ENCODE measurements around the gene AP1M1.

The AP1M1 gene

DNA sequence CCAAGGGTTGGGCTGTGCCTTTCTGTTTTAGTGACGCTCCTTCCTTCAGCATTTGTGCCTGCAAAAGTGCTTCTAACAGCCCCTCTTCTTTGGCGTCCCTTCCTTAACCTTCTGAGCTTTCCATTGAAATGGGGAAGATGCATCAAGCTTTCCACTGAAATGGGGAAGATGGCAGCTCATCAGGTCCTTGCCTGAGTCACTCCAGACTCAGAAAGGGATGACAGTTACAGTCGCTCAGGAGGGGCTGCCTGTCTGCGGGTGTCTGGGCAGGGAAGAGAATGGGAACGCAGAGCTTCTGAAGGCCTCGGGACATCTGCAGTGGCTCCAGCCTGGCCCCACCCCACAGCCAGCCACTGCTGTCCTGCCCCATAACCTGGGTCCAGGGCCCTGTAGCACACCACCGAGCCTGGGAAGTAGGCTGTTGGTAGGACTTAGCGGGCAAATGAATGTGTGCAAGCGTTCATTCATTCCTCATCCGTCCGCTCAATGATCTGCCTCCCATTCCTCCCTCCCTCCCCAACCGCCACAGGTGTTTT is 9.8 kb downstream of the AP1M1 start:
- DNase-seq (ENCODE audit: low spot score), result no peak

DNA sequence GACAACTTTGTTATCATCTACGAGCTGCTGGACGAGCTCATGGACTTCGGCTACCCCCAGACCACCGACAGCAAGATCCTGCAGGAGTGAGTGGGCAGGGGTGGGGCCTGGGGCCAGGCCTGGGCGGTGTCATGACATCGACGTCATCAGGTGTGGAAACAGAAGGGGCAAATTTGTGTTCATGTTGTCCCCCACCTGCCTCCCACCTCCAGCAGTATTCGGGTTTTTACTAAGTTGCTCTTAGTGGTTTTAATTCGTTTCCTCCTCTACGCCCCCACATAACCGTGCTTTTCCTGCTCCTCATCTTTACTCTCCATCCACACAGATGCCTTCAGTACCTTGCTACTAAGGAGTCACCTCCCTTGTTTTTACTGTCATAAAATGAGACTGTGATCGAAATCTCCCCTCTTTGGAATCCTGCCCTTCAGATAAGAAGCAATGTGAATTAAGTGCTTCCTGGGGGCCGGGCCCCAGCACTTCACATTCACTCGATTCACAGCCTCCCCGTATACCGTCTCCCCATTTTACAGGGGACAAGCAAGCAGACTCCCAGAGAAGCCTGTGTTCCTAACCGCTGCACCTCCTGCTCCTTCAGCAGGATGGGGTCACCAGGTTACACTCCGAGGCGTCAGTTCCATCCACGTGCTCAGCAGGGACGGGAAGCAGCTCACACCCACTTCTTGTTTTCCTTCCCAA is 10.5 kb downstream of the AP1M1 start:
- DNase-seq (ENCODE audit: low spot score), result no peak

DNA sequence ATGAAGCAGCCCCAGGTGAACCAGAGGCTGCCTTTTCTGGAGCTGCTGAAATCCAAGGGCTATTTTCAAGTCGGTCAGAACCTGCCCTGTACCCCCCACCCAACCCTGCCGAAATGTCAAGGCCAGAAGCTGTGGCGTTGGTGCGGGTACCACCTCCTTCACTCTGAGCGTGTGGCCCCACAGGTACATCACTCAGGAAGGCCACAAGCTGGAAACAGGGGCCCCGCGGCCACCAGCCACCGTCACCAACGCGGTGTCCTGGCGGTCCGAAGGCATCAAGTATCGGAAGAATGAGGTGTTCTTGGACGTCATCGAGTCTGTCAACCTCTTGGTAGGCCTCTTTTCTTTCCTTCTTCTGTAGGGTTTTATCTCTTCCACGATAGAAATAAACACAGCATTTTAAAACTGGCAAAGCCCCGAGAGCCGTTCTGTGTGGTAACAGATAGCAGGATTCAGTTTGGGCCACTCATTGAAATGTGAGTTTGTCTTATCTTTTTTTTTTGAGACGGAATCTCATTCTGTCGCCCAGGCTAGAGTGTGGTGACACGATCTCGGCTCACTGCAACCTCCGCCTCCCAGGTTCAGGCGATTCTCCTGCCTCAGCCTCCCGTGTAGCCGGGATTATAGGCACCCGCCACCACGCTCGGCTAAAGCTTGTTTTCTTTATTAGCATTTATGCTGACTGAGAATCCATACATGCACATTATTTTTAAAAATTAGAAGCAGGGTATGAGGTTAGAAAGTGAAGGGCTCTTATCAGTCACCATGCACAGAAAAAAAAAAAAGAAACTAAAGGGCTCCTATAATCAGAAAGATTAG is 11.3 kb downstream of the AP1M1 start:
- DNase-seq (ENCODE audit: low spot score), result no peak

DNA sequence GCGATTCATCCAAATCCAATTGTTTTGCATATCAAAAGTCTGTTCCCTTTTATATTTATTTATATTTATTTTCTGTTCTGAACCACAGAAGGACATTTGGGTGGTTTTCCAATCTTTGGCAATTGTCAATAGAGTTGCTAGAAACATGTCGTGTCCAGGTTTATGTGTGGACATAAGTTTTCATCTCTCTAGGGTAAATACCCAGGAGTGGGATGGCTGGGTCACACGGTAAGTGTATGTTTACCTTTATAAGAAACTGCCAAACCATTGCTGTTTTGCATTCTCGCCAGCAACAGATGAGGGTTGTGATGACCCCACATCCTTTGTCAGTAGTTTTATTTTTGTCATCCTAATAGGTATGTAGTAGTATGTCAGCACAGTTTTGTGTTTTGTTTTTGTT is 12.5 kb downstream of the AP1M1 start:
- DNase-seq (ENCODE audit: low spot score), result no peak

DNA sequence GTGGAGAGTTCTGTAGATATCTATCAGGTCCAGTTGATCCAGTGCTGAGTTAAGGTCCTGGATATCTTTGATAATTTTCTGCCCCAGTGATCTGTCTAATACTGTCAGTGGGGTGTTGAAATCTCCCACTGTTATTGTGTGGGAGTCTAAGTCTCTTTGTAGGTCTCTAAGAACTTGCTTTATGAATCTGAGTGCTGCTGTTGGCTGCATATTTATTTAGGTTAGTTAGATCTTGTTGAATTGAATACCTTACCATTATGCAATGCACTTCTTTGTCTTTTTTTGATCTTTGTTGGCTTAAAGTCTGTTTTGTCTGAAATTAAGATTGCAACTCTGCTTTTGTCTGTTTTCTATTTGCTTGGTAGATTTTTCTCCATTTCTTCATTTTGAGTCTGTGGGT is 15.4 kb downstream of the AP1M1 start:
- no peak for DNase-seq (ENCODE audit: low spot score)

DNA sequence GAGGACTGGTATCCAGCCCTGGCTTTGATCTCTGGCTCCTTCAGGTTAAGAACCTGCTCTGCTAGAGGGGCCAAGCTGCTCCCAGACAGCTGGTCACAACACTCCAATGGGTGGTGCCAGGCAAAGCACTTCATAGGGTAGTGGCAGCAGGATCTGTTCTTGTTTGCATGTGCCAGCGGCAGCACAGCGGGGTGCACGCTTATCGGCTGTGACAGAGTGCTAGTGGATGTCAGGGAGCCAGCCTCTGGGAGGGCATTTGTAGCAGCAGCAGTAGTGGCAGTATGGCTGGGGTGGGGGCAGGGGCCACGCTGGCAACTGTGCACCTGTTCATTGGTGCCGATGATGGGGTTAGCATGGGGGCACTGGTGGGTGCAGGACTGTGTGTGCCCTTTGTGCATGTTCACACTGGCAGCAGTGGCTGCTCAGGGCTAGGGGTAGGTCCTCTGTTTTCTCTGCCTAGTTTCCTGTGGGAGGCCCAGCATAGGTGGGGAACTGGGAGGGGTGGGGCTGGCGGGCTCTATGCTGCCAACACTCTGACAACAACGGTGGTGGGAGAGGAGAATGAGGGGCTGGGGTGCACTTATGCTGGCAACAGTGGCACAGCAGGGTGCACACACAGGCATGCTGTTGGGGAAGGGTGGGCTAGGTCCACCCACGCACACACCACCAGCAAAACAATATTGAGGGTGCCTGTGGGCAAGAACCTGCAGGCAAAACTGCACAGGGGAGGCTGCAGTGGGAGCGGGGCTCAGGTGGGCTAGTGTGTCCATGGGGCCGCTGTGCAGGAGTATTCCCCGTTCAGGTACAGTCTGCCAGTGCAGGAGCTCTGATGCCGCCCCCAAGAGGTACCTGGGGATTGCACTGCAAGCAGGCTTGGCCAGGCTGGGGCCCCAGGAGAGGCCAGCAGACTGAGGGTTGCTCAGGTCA is 19.3 kb downstream of the AP1M1 start:
- peak; percentile 14 for DNase-seq (ENCODE audit: low spot score)

DNA sequence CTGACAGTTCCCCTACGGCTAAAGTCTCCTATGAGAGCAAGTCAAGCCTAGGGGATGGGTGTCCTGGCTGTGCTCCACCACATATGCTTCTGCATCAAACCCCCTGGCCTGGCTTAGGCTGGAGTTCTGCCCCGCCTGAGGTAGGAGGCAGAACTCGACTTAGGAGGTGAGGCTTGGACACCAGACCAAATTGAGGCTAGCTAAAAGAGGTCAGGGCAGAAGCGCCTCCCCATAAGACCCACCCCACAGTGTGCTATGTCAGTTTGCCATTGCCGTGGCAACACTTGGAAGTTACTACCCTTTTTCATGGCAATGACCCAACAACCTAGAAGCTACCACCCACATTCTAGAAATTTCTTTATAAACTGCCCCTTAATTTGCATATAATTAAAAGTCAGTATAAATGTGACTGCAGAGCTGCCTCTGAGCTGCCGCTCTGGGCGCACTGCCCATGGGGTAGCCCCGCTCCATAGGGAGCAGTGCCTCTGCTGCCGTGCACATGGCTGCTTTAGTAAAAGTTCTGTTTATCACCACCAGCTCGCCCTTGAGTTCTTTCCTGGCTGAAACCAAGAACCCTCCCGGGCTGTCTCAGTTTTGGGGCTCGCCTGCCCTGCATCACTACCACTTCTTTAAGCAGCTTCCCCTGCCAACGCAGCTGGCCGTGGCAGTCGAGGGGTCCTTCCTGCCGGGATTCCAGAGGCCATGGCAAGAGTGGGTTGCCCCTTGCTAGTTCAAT is 20.2 kb downstream of the AP1M1 start:
- no peak for DNase-seq (ENCODE audit: low spot score)

DNA sequence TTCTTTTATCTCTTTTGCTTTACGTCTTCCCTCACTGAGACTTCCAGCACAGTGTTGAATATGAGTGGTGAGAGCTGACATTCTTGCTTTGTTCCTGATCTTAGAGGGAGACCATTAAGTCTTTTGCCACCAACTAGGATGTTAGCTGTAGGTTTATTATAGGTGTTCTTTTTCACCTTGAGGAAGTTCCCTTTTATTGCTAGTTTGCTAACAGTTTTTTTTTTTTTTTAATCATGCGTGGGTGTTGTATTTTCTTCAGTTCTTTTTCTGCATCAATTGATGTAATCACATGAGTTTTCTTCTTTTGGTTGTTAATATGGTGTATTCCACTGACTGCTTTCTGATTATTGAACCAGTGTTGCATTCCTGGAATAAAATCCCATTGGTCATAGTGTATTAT is 21.1 kb downstream of the AP1M1 start:
- DNase-seq (ENCODE audit: low spot score), result no peak

DNA sequence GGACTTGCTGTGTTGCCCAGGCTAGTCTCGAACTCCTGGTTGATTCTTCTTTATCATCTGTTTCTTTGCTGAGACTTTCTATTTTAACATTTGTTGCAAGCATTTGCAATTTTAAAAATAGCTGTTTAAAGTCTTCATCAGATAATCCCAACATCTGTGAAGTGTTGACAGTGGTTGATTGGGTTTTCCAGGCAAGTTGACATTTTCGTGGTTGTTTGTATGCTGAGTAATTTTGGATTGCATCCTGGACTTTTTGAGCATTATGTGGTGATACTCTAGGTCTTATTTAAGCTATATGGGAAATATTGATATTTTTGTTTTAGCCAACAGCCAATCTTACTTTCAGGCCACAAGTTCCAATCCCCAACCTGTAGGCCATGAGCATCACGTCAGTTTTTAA is 25.1 kb downstream of the AP1M1 start:
- DNase-seq (ENCODE audit: low spot score), result no peak

DNA sequence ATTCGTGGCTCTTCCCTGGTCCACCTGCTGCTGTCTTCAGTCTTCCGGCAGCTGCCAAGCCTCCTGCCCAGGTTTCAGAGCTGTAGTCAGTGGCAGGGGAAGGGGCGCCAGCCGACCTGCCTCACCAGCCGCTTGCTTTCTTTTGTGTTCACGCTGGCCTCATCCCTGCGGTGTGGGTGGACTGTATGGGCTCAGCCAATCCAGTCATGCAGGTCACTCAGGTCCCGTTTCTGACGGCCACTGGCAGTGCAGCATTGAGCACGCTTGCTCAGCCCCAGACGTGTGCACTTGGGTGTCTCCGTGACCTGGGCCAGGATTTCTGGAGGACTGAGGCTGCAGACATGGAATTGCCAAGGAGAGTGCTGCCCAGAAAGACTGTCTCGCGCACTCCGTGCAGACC is 26.0 kb downstream of the AP1M1 start:
- no peak for DNase-seq (ENCODE audit: low spot score)

DNA sequence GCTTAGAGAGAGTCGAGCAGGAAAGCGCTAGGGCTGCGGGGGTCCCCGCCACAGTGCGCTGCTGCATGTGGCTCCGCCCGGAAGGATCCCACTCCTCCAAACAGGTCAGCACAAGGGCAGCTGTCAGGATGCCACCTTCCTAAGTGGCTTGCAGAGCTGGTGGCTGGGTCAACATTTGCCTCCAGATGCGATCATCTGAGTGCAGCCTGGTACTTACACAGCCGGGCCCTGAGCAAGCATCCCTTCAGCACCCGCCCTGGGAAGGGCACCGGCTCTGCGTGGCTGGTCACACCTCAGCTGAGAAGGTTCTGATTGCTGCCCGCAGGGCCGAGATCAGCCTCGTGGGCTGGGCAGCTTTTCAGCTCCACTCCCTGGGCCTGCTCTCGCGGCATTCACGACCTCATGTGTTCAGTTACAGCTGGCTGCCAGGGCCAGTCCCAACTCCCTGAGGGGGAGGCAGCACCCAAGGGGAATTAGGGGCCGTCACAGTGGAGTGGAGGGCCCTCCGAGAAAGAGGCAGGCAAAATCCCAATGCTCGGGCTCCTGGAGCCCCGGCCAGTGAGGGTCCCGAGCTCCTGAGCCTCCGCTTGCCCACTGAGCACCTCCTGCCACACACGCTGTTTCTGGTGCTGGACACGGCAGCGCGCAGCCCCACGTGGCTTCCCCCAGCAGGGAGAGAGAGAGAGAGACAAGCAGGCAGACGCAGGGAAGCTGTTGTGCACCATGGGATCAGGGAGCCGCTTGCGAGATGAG is 26.8 kb downstream of the AP1M1 start:
- no peak for DNase-seq (ENCODE audit: low spot score)

DNA sequence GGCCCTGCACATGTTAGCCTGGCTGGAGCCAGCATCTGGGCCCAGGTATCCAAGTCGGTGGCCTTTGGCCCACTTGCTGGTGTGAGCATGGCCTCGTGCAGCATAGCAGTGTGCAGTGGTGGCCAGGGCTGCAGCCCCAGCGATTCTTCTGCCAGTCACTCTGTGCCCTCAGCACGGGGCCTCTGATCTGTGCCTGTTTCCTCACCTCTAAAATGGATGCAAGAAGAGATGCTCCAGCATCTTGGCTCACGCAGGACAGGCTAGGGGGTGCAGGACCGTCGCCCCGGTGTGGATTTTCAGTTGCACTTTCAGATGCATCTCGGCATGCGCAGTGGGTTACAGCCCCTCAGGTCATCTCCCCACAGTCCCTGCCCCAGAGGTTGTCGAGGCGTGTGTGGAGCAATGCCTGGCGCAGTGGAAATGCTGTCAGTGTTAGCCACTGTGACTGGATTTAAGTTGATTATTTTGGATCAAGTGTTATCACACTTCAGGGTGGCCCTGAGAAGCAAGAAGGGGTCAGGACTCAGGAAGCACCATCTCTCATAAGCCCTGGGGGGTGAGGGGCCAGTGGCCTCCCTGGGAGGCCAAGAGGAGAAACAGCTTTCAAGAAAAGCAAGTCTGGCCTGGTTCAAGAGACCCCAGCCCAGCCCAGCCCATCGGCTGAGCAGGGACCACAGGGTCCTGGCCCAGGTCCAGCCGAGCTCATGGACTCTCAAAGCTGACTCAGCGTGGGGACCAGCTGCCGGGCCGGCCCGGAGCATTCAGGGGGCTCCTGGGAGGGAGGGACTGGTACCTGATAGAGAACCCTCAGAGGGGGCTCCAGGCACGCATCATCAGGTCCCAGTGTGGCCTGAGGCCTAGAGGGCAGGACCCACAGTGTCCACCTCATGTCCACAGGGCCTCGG is 27.8 kb downstream of the AP1M1 start:
- DNase-seq (ENCODE audit: low spot score), result no peak

DNA sequence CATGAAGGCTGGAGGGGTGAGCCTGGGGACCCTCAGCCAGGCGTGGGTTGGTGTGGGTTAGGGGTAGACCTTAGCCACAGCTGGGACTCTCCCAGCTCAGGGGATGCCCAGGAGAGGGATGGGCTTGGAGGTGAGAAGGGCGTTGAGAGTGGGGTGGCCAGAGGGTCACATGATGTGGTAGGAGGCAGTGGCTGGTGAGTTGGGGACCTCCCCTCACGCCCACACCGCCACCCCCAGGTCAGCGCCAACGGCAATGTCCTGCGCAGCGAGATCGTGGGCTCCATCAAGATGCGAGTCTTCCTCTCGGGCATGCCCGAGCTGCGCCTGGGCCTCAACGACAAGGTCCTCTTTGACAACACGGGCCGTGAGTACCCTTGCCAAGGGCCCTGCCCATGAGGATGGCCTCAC is 28.5 kb downstream of the AP1M1 start:
- no peak for DNase-seq (ENCODE audit: low spot score)

DNA sequence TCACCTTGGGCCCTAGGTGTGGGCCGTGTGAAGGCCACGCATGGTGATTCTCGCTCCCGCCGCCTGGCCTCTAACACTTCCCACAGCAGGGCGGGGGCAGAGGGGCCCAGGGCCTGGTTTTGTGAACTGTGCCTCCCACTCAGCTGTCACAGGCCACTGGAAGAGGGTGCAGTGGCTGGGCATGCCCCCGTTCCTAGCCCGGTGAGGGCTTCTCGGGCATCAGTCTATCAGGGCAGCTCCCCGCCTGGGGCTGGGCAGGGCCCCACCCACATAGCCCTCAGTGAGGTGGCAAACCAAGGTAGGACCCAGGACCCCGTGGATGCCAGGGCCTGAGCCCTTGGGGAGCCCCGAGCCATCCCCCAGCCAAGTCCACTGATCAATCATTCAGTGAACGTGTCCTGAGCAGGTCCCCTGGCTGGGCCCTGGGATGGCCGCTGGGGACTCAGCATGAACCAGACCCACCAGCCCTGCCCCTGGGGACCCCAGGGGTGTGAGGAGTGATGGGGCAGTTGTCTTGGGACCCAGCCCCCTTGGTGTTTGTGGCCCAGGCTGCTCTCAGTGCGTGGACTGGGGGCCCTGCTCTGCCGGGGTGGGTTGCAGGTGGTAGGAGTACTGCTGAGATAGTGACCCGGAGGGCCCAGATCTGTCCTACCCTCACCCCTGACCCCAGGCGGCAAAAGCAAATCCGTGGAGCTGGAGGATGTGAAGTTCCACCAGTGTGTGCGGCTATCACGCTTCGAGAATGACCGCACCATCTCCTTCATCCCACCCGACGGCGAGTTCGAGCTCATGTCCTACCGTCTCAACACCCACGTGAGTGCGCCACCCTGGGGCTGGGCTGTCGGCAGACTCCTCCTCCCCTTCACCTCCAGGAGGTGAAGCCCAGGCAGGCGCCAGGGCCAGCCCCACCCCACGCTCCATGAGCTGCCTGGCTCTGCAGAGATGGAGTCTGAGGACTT is 29.4 kb downstream of the AP1M1 start:
- no peak for DNase-seq (ENCODE audit: low spot score)

DNA sequence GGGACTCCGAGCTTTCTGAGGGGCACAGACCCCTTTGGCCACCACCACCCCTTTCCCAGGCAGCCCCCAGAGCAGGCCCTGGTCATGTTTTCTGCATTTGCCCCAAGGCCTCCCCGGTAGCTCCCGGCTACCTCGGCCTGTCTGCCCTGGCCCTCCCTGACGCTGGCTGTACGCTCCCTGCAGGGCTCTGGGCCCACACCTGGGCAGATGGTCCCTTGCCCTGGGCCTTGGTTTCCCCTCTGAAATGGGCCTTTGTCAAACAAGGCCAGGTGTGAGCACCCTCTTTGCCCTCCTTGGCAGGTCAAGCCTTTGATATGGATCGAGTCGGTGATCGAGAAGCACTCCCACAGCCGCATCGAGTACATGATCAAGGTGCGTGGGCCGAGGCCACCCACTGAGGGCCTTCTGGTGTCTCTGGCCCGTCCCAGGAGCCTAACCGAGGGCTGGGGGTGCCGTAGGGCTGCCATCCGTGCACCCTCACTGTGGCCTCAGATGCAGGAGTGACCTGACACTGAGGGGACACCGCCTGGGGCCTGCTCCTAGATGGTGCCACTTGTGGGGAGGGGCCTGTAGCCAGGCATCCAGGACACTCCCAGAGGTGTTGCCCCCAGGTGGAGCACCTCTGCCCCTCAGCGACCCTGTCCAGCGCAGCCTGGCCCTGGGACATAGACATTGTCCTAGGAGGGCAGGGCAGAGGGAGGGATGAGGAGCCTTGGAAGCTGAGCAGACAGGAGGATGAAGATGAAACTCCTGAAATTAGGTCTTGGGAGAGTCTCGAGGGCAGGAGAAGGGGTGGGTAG is 30.3 kb downstream of the AP1M1 start:
- DNase-seq (ENCODE audit: low spot score), result no peak

DNA sequence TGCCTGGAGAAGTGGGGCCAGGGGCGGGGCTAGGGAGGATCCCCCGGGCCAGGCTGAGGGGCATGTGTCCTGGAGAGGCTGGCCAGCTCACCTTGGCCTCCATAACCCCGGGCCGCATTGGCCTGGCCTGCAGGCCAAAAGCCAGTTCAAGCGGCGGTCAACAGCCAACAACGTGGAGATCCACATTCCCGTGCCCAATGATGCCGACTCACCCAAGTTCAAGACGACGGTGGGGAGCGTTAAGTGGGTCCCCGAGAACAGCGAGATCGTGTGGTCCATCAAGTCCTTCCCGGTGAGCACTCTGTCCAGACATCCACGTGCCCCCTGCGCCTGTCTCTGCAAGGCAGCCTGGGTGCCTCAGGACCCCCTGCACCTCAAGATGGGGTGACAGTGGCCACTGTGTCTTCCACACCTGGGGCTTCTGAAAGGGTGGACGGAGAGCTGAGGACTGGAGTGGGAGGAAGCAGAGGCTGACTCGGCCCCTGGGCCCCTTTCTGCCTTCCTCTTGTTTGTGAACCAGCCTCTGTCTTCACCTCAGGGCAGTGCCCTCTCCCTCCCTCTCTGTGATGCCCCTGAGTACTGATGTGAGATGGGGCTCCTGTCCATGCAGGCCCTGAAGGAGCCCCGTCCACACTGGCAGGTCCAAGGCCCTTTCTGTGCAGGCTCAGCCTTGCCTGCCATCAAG is 31.1 kb downstream of the AP1M1 start:
- no peak for DNase-seq (ENCODE audit: low spot score)

DNA sequence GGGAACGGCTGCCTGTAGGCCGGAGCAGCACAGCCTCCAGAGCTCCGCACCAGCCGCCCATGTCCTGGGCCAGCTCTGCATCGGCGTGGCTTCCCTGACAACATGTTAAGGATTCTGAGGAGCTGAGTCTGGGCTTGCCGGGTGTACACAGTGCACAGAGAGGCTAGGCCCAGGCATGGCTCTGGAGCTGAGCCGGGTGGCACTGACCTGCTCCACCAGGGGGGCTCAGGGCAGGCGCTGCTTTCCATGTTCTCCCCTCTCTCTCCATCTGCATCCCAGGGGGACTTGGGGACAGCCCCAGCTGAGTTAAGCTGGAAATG is 31.6 kb downstream of the AP1M1 start:
- no peak for DNase-seq (ENCODE audit: low spot score)

All from CD4-positive, alpha-beta T cell treated with Interleukin-15 for 4 hours (primary cell).